ENCODE data around the gene DNM3. TPM values are rescaled to one million over a fixed set of nuclear protein-coding genes. Genes with fewer than 3 reads are reported as not detected.

The DNM3 gene
- total RNA-seq, 4 donors from 2014 or later, result 2.7 to 3.3 TPM; not detected in 2

GRCh38 chr1:171844381-171844780, 3.1 kb downstream of the DNM3 start:
- no peak overlapping the region for H3K4me3 ChIP-seq
- no peaks in the 10 kb centered on the region for H3K36me3 ChIP-seq
- no peak overlapping the region for H3K27ac ChIP-seq
- 79% methylated on average over 2 of the region's 2 CpGs for WGBS, 2 donors (ENCODE audit: low coverage in 1 of 2)
- in situ Hi-C loops (cut with MboI; ENCODE audit: low pct_ligation_motif_present in 1 of 4, low pct_unique_long_range_greater_than_20kb in 1 of 4, low sequenced_read_pairs in 3 of 4), result no loop called here
- H3K4me1 ChIP-seq, result peaks cover 0 to 12% (median 11%) of the 10 kb centered on the region in 4 donors
- H3K9me3 ChIP-seq, result no peaks in the 10 kb centered on the region
- TF ChIP-seq POLR2AphosphoS5 (IDR thresholded peaks at IDR 0.05) (no peak), EP300 (IDR thresholded peaks at IDR 0.05; ENCODE audit: low read depth) (no peak), CTCF (IDR thresholded peaks at IDR 0.05) (no peak), POLR2A (IDR thresholded peaks at IDR 0.05) (no peak)
- DNase-seq, result no peak
- intact Hi-C loops (cut with DNase I; ENCODE audit: low total_unique reads), result no loop called here
- H3K27me3 ChIP-seq, result peaks cover 12% of the 10 kb centered on the region

GRCh38 chr1:171845998-171846397, 4.7 kb downstream of the DNM3 start:
- no peaks in the 10 kb centered on the region for H3K36me3 ChIP-seq
- no peak for DNase-seq
- no peak for TF ChIP-seq CTCF (IDR thresholded peaks at IDR 0.05)
- no peak for TF ChIP-seq POLR2AphosphoS5 (IDR thresholded peaks at IDR 0.05)
- TF ChIP-seq EP300 (IDR thresholded peaks at IDR 0.05; ENCODE audit: low read depth), result no peak
- TF ChIP-seq POLR2A (IDR thresholded peaks at IDR 0.05), result no peak
- intact Hi-C loops (cut with DNase I; ENCODE audit: low total_unique reads), result no loop called here
- peaks cover 0 to 12% (median 11%) of the 10 kb centered on the region in 4 donors for H3K4me1 ChIP-seq
- H3K27ac ChIP-seq, result no peak overlapping the region
- no peaks in the 10 kb centered on the region for H3K9me3 ChIP-seq
- H3K4me3 ChIP-seq, result no peak overlapping the region
- in situ Hi-C loops (cut with MboI; ENCODE audit: low pct_ligation_motif_present in 1 of 4, low pct_unique_long_range_greater_than_20kb in 1 of 4, low sequenced_read_pairs in 3 of 4), result no loop called here
- H3K27me3 ChIP-seq, result peaks cover 12% of the 10 kb centered on the region

GRCh38 chr1:171849245-171849898, 8.1 kb downstream of the DNM3 start:
- DNase-seq, result no peak
- Histone ChIP-seq H3K9me3 (no peaks in the 10 kb centered on the region), H3K4me1 (no peaks in the 10 kb centered on the region), H3K27ac (no peak overlapping the region), H3K36me3 (no peaks in the 10 kb centered on the region), H3K27me3 (no peaks in the 10 kb centered on the region), H3K4me3 (no peak overlapping the region)
- intact Hi-C loops (cut with DNase I; ENCODE audit: low total_unique reads) (no loop called here), in situ Hi-C loops (cut with MboI; ENCODE audit: low pct_ligation_motif_present in 1 of 4, low pct_unique_long_range_greater_than_20kb in 1 of 4, low sequenced_read_pairs in 3 of 4) (no loop called here)
- WGBS, 2 donors (ENCODE audit: low coverage in 1 of 2), result 68 to 74% methylated on average over 5 of the region's 5 CpGs
- no peak for TF ChIP-seq EP300 (IDR thresholded peaks at IDR 0.05; ENCODE audit: low read depth)

- H3K4me1 ChIP-seq, result no peaks in the 10 kb centered on the region
- no peaks in the 10 kb centered on the region for H3K9me3 ChIP-seq
- no peak overlapping the region for H3K4me3 ChIP-seq
- in situ Hi-C loops (cut with MboI; ENCODE audit: low pct_ligation_motif_present in 1 of 4, low pct_unique_long_range_greater_than_20kb in 1 of 4, low sequenced_read_pairs in 3 of 4), result no loop called here
- 75 to 85% methylated on average over 1 to 5 of the region's 5 CpGs for WGBS, 2 donors (ENCODE audit: low coverage in 1 of 2)
- DNase-seq, result no peak
- H3K36me3 ChIP-seq, result no peaks in the 10 kb centered on the region
- H3K27me3 ChIP-seq, result no peaks in the 10 kb centered on the region
- intact Hi-C loops (cut with DNase I; ENCODE audit: low total_unique reads), result no loop called here
- H3K27ac ChIP-seq, result no peak overlapping the region
- no peak for TF ChIP-seq POLR2AphosphoS5 (IDR thresholded peaks at IDR 0.05)
- TF ChIP-seq EP300 (IDR thresholded peaks at IDR 0.05; ENCODE audit: low read depth), result no peak
- no peak for TF ChIP-seq CTCF (IDR thresholded peaks at IDR 0.05)
- no peak for TF ChIP-seq POLR2A (IDR thresholded peaks at IDR 0.05)
Measured at GRCh38 chr1:171850651-171851350, 9.5 kb downstream of the DNM3 start.
